Measurements from ENCODE around the gene PCNX1.
"Not testable (repeated sequence)": the region's sequence is repeated elsewhere in the genome, so short reads cannot be mapped to it uniquely, and the experiment has no call there.

Gene PCNX1

GRCh38 chr14:71121001-71121400, 213.7 kb downstream of the PCNX1 start:
- DNase-seq (ENCODE audit: low read depth in 2 of 3, low spot score in 1 of 3): no peak

GRCh38 chr14:71121711-71122110, 214.5 kb downstream of the PCNX1 start:
- no peak for DNase-seq (ENCODE audit: low read depth in 2 of 3, low spot score in 1 of 3)

GRCh38 chr14:71122866-71123565, 215.8 kb downstream of the PCNX1 start:
- DNase-seq (ENCODE audit: low read depth in 2 of 3, low spot score in 1 of 3): no peak

- DNase-seq (ENCODE audit: low read depth in 2 of 3, low spot score in 1 of 3): no peak
Observed at GRCh38 chr14:71123579-71124135, 216.4 kb downstream of the PCNX1 start.

- DNase-seq (ENCODE audit: low read depth in 2 of 3, low spot score in 1 of 3): not testable (repeated sequence)
Observed at GRCh38 chr14:71129716-71130490, 222.6 kb downstream of the PCNX1 start.

- peak in 1 of 3 donors; percentile 30 for DNase-seq (ENCODE audit: low read depth in 2 of 3, low spot score in 1 of 3)
Observed at GRCh38 chr14:71130491-71131179, 223.4 kb downstream of the PCNX1 start.

GRCh38 chr14:71133296-71133695, 226.0 kb downstream of the PCNX1 start:
- no peak for DNase-seq (ENCODE audit: low read depth in 2 of 3, low spot score in 1 of 3)

GRCh38 chr14:71135496-71135895, 228.2 kb downstream of the PCNX1 start:
- no peak for DNase-seq (ENCODE audit: low read depth in 2 of 3, low spot score in 1 of 3)

GRCh38 chr14:71135911-71136310, 228.7 kb downstream of the PCNX1 start:
- DNase-seq (ENCODE audit: low read depth in 2 of 3, low spot score in 1 of 3): no peak

- no peak for DNase-seq (ENCODE audit: low read depth in 2 of 3, low spot score in 1 of 3)
Observed at GRCh38 chr14:71136386-71137060, 229.3 kb downstream of the PCNX1 start.

- no peak for DNase-seq (ENCODE audit: low read depth in 2 of 3, low spot score in 1 of 3)
Observed at GRCh38 chr14:71137536-71138447, 230.5 kb downstream of the PCNX1 start.

- peak; percentile 19 to 54 (median 43) for DNase-seq (ENCODE audit: low read depth in 2 of 3, low spot score in 1 of 3)
Observed at GRCh38 chr14:71138448-71139293, 231.4 kb downstream of the PCNX1 start.

GRCh38 chr14:71139294-71139946, 232.2 kb downstream of the PCNX1 start:
- DNase-seq (ENCODE audit: low read depth in 2 of 3, low spot score in 1 of 3): no peak

GRCh38 chr14:71140157-71140556, 232.9 kb downstream of the PCNX1 start:
- no peak for DNase-seq (ENCODE audit: low read depth in 2 of 3, low spot score in 1 of 3)

- DNase-seq (ENCODE audit: low read depth in 2 of 3, low spot score in 1 of 3): no peak
Observed at GRCh38 chr14:71141701-71142374, 234.6 kb downstream of the PCNX1 start.

- no peak for DNase-seq (ENCODE audit: low read depth in 2 of 3, low spot score in 1 of 3)
Observed at GRCh38 chr14:71142375-71143038, 235.2 kb downstream of the PCNX1 start.

All from stimulated activated CD4-positive, alpha-beta T cell treated with anti-CD3 and anti-CD28 coated beads, Interleukin-12 subunit alpha, Interleukin-12 subunit beta, amount 100 ng/mL, for 48 hours (primary cell).